ENCODE measurements around the gene AIP.

DNA sequence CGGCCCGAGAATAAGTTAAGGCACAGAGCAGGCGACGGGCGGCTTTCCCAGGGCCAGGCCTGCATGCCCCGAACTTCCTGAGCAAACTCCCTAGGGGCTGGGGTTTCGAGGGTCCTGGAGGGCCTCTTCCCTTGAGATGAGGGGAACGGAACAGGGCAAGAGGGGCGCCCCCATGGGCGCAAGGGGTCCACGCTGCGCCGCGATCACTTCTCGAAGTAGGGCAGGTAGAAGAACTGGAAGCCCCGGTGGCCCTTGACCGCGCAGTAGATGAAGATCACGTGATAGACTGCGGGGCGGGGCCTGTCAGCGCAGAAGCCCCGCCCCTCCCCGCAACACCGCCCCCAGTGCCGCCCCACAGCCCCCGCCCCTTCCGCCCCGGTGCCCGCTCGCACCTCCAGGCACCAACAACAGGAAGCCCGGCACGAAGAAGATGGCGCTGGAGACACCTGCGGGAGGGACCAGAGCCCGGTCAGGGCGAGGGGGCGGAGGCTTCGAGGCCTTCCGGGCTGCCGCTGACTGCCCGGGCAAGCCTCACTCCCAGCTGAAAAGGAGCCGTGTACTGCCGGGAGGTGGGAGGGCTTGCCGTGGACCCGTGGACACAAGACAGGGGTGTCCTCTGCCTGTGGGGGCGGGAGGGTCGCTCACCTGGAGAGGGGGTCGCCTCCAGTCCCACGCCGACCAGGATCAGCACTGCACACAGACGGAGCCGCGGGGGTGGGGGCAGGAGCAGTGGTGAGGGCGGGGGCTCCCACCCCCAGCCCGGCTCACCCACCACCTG, 18.2 kb upstream of the AIP start:
- TF ChIP-seq, protein P1, sequence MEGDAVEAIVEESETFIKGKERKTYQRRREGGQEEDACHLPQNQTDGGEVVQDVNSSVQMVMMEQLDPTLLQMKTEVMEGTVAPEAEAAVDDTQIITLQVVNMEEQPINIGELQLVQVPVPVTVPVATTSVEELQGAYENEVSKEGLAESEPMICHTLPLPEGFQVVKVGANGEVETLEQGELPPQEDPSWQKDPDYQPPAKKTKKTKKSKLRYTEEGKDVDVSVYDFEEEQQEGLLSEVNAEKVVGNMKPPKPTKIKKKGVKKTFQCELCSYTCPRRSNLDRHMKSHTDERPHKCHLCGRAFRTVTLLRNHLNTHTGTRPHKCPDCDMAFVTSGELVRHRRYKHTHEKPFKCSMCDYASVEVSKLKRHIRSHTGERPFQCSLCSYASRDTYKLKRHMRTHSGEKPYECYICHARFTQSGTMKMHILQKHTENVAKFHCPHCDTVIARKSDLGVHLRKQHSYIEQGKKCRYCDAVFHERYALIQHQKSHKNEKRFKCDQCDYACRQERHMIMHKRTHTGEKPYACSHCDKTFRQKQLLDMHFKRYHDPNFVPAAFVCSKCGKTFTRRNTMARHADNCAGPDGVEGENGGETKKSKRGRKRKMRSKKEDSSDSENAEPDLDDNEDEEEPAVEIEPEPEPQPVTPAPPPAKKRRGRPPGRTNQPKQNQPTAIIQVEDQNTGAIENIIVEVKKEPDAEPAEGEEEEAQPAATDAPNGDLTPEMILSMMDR (IDR thresholded peaks at IDR 0.05), result no peak
- TF ChIP-seq POLR2A (IDR thresholded peaks at IDR 0.05) (no peak), POLR2AphosphoS5 (IDR thresholded peaks at IDR 0.05) (no peak)

Data from suprapubic skin (tissue), 4 donors.